ENCODE measurements around the gene TRIM41.
"Not testable (repeated sequence)": the region's sequence is repeated elsewhere in the genome, so short reads cannot be mapped to it uniquely, and the experiment has no call there.

Gene TRIM41

DNA sequence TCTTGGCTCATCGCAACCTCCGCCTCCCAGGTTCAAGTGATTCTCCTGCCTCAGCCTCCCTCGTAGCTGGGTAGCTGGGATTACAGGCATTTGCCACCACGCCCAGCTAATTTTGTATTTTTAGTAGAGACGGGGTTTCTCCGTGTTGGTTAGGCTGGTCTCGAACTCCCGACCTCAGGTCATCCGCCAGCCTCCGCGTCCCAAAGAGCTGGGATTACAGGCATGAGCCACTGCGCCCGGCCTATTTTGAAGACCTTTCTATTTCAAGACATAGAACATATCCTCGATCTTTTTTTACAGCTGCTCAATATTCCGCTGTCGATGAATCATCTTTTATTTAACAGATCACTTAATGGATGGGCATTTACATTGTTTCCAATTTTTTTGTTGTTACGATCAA, 12.4 kb upstream of the TRIM41 start:
- H3K27me3 ChIP-seq (ENCODE audit: insufficient read depth, low read depth); H3K4me2 ChIP-seq; H3K36me3 ChIP-seq (ENCODE audit: insufficient read depth); H3K4me3 ChIP-seq (IDR thresholded peaks at IDR 0.05; ENCODE audit: insufficient read depth, low read depth, low read length); H3K27ac ChIP-seq; H4K20me1 ChIP-seq (ENCODE audit: insufficient read depth); H3K9ac ChIP-seq; H3K4me1 ChIP-seq (ENCODE audit: low read depth, poor library complexity, severe bottlenecking); H3K79me2 ChIP-seq (ENCODE audit: insufficient read depth, low read depth); H2AFZ ChIP-seq (ENCODE audit: low read depth): not testable (repeated sequence)

DNA sequence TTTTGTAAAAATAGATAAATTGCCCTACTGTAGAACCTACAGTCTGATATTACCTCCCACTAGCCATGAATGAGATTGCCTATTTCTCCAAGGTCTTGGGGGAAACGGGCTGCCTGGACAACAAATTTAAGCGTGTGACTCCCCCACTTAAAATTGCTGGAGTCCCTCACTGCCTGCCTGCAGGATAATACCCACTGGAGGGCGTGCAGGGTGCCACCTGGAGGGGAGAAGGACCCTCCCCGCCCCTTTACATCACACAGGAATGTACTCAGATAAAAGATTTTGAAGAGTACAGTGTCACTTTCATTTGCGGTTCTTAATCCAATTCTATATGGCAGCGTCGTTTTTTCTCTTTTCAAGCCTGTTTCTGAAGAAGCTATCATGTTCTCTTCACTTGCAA, 11.9 kb upstream of the TRIM41 start:
- H3K36me3 ChIP-seq (ENCODE audit: insufficient read depth), result no peaks in the 10 kb centered on the region
- no peak overlapping the region for H3K27ac ChIP-seq
- H3K79me2 ChIP-seq (ENCODE audit: insufficient read depth, low read depth), result no peaks in the 10 kb centered on the region
- no peak overlapping the region for H3K4me3 ChIP-seq (IDR thresholded peaks at IDR 0.05; ENCODE audit: insufficient read depth, low read depth, low read length)
- TF ChIP-seq, protein P1, sequence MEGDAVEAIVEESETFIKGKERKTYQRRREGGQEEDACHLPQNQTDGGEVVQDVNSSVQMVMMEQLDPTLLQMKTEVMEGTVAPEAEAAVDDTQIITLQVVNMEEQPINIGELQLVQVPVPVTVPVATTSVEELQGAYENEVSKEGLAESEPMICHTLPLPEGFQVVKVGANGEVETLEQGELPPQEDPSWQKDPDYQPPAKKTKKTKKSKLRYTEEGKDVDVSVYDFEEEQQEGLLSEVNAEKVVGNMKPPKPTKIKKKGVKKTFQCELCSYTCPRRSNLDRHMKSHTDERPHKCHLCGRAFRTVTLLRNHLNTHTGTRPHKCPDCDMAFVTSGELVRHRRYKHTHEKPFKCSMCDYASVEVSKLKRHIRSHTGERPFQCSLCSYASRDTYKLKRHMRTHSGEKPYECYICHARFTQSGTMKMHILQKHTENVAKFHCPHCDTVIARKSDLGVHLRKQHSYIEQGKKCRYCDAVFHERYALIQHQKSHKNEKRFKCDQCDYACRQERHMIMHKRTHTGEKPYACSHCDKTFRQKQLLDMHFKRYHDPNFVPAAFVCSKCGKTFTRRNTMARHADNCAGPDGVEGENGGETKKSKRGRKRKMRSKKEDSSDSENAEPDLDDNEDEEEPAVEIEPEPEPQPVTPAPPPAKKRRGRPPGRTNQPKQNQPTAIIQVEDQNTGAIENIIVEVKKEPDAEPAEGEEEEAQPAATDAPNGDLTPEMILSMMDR (conservative IDR thresholded peaks at IDR 0.05; ENCODE audit: low read depth, low read length), result no peak
- no peak overlapping the region for H3K4me2 ChIP-seq
- H2AFZ ChIP-seq (ENCODE audit: low read depth), result no peak overlapping the region
- H3K27me3 ChIP-seq (ENCODE audit: insufficient read depth, low read depth), result no peaks in the 10 kb centered on the region
- no peaks in the 10 kb centered on the region for H4K20me1 ChIP-seq (ENCODE audit: insufficient read depth)
- H3K9ac ChIP-seq, result no peak overlapping the region
- peaks cover 7% of the 10 kb centered on the region for H3K4me1 ChIP-seq (ENCODE audit: low read depth, poor library complexity, severe bottlenecking)

DNA sequence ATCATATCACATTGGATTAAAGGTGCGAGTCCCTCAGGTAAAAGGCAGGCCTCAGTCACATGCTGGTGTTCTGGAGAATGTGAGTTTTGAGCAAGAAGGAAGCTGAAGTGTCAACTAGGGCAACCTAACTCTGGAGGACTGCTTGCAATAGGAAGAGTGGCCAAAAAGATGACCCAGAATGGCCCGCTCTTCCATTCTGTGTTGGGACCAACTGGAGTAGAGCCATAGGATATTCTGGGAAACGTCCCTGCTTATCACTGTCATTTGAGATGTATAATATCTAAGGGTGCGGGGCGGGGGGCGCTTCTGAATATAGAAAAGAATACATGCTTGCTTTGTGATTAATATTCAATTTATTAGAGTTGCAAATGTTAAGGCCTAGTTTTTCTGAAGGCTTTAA, 11.0 kb upstream of the TRIM41 start:
- Histone ChIP-seq H3K4me1 (ENCODE audit: low read depth, poor library complexity, severe bottlenecking) (peaks cover 7% of the 10 kb centered on the region), H3K9ac (no peak overlapping the region), H3K36me3 (ENCODE audit: insufficient read depth) (no peaks in the 10 kb centered on the region), H3K4me3 (IDR thresholded peaks at IDR 0.05; ENCODE audit: insufficient read depth, low read depth, low read length) (no peak overlapping the region), H3K27me3 (ENCODE audit: insufficient read depth, low read depth) (no peaks in the 10 kb centered on the region), H3K79me2 (ENCODE audit: insufficient read depth, low read depth) (no peaks in the 10 kb centered on the region), H4K20me1 (ENCODE audit: insufficient read depth) (no peaks in the 10 kb centered on the region), H3K27ac (no peak overlapping the region), H2AFZ (ENCODE audit: low read depth) (no peak overlapping the region), H3K4me2 (no peak overlapping the region)
- TF ChIP-seq, protein P1 (conservative IDR thresholded peaks at IDR 0.05; ENCODE audit: low read depth, low read length), result no peak

DNA sequence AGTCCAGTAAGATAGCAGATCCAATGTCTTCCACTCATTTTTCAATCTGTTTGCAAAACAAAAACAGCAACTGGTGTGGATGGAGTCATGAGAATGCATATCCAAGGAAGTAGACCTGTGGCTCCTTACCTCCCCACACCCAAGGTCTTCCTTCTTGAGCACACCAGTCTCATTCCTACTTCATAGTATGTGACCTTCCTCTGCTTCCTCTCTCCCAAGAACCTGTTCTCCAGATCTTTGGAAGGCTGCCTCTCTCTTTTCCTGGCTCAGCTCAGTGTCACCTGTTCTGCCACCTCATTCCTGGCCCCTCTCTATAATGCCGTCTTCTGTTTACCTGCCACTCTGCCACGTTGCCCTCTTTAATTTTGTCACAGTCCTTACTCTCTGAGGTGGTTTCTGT, 10.1 kb upstream of the TRIM41 start:
- peaks cover 5% of the 10 kb centered on the region for H3K4me1 ChIP-seq (ENCODE audit: low read depth, poor library complexity, severe bottlenecking)
- H3K4me3 ChIP-seq (IDR thresholded peaks at IDR 0.05; ENCODE audit: insufficient read depth, low read depth, low read length), result no peak overlapping the region
- TF ChIP-seq, protein P1 (conservative IDR thresholded peaks at IDR 0.05; ENCODE audit: low read depth, low read length), result no peak
- H3K27me3 ChIP-seq (ENCODE audit: insufficient read depth, low read depth), result no peaks in the 10 kb centered on the region
- no peak overlapping the region for H2AFZ ChIP-seq (ENCODE audit: low read depth)
- no peaks in the 10 kb centered on the region for H3K36me3 ChIP-seq (ENCODE audit: insufficient read depth)
- no peaks in the 10 kb centered on the region for H4K20me1 ChIP-seq (ENCODE audit: insufficient read depth)
- no peak overlapping the region for H3K4me2 ChIP-seq
- no peak overlapping the region for H3K9ac ChIP-seq
- no peak overlapping the region for H3K27ac ChIP-seq
- no peaks in the 10 kb centered on the region for H3K79me2 ChIP-seq (ENCODE audit: insufficient read depth, low read depth)

DNA sequence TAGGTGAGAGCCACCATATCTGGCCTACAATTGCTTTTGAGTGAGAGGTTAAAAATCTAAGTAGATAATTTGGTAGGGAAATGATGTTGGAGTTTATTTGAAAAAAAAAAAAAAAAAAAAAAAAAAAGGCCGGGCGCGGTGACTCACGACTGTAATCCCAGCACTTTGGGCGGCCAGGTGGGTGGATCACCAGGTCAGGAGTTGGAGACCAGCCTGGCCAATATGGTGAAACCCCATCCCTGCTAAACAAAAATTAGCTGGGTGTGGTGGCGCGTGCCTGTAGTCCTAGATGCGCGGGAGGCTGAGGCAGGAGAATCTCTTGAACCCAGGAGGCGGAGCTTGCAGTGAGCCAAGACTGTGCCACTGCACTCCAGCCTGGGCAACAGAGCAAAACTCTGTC, 8.8 kb upstream of the TRIM41 start:
- not testable (repeated sequence) for H3K27me3 ChIP-seq (ENCODE audit: insufficient read depth, low read depth); H3K4me1 ChIP-seq (ENCODE audit: low read depth, poor library complexity, severe bottlenecking); H2AFZ ChIP-seq (ENCODE audit: low read depth); H3K4me3 ChIP-seq (IDR thresholded peaks at IDR 0.05; ENCODE audit: insufficient read depth, low read depth, low read length); H3K27ac ChIP-seq; H4K20me1 ChIP-seq (ENCODE audit: insufficient read depth); H3K4me2 ChIP-seq; H3K79me2 ChIP-seq (ENCODE audit: insufficient read depth, low read depth); H3K36me3 ChIP-seq (ENCODE audit: insufficient read depth); H3K9ac ChIP-seq

Data from KMS-11 (cell line).